MM.1S (cell line): ENCODE data around the gene EEPD1.
"Not testable (repeated sequence)": the region's sequence is repeated elsewhere in the genome, so short reads cannot be mapped to it uniquely, and the experiment has no call there.

Experiments
- DNase-seq: peaks from one replicate; pipeline ENCODE4 v3.0.0-alpha.2; 2015
- H2AFZ ChIP-seq: fragments of 300-600 bp; sonication (generic); 2 replicates; pipeline ENCODE4 v1.6.0; 2016; ENCODE audit warnings: antibody characterized with exemption, low read length
- H3F3A ChIP-seq: fragments of 300-600 bp; sonication (generic); 2 replicates; pipeline ENCODE4 v1.6.1; 2016; ENCODE audit warnings: mild to moderate bottlenecking, antibody characterized with exemption, low read length, moderate library complexity, mixed read lengths; ENCODE audit not compliant: insufficient read depth
- H3K27ac ChIP-seq: fragments of 300-600 bp; sonication (generic); 2 replicates; pipeline ENCODE4 v1.5.1; 2016; ENCODE audit warnings: mild to moderate bottlenecking, low read length
- H3K27me3 ChIP-seq: fragments of 300-600 bp; sonication (generic); replicated peaks from 2 replicates; pipeline ENCODE4 v1.6.0; 2016; ENCODE audit warnings: low read length; ENCODE audit not compliant: insufficient read depth
- H3K36me3 ChIP-seq: fragments of 300-600 bp; sonication (generic); replicated peaks from 2 replicates; pipeline ENCODE4 v1.6.1; 2016; ENCODE audit warnings: mild to moderate bottlenecking, low read length, mixed read lengths; ENCODE audit not compliant: insufficient read depth
- H3K4me1 ChIP-seq: fragments of 300-600 bp; sonication (generic); 2 replicates; pipeline ENCODE4 v1.6.1; 2016; ENCODE audit warnings: low read length, mixed read lengths
- H3K4me2 ChIP-seq: fragments of 300-600 bp; sonication (generic); 2 replicates; pipeline ENCODE4 v1.6.0; 2016; ENCODE audit warnings: low read depth, low read length
- H3K4me3 ChIP-seq: fragments of 300-600 bp; sonication (generic); 2 replicates; pipeline ENCODE4 v1.5.1; 2016; ENCODE audit warnings: low read length, mixed read lengths
- H3K79me2 ChIP-seq: fragments of 300-600 bp; sonication (generic); 2 replicates; pipeline ENCODE4 v1.6.1; 2016; ENCODE audit warnings: mixed run types, low read length, mixed read lengths
- H3K9ac ChIP-seq: fragments of 300-600 bp; sonication (generic); 2 replicates; pipeline ENCODE4 v1.6.1; 2016; ENCODE audit warnings: low read length, mixed read lengths
- H3K9me2 ChIP-seq: fragments of 300-600 bp; sonication (generic); replicated peaks from 2 replicates; pipeline ENCODE4 v1.6.1; 2016; ENCODE audit warnings: mild to moderate bottlenecking, low read length, mixed read lengths; ENCODE audit not compliant: insufficient read depth
- H3K9me3 ChIP-seq: fragments of 300-600 bp; sonication (generic); replicated peaks from 2 replicates; pipeline ENCODE4 v1.6.1; 2016; ENCODE audit warnings: mild to moderate bottlenecking, low read length, mixed read lengths; ENCODE audit not compliant: insufficient read depth
- H4K20me1 ChIP-seq: fragments of 300-600 bp; sonication (generic); 2 replicates; pipeline ENCODE4 v1.6.1; 2016; ENCODE audit warnings: mild to moderate bottlenecking, low read length, moderate library complexity, mixed read lengths; ENCODE audit not compliant: insufficient read depth
- CTCF ChIP-seq: fragments of 300-600 bp; sonication (generic); IDR thresholded peaks from 2 replicates; pipeline ENCODE4 v1.5.1; 2016; ENCODE audit warnings: antibody characterized with exemption, low read length, mixed read lengths
- EZH2 ChIP-seq: fragments of 300-600 bp; sonication (generic); optimal IDR thresholded peaks from 2 replicates; pipeline ENCODE3; 2017; ENCODE audit warnings: low read depth, mild to moderate bottlenecking, antibody characterized with exemption, low read length, mixed read lengths
- EZH2phosphoT487 ChIP-seq: fragments of 300-600 bp; sonication (generic); IDR thresholded peaks from 2 replicates; pipeline ENCODE4 v1.6.1; 2018; ENCODE audit warnings: antibody characterized with exemption, low read length

Gene EEPD1

GRCh38 chr7:36253699-36254098, 100.6 kb downstream of the EEPD1 start:
- Histone ChIP-seq H3K27ac (no peak overlapping the region), H3K27me3 (no peaks in the 10 kb centered on the region), H3F3A (no peaks in the 10 kb centered on the region), H3K4me2 (no peak overlapping the region), H3K36me3 (no peaks in the 10 kb centered on the region), H2AFZ (no peak overlapping the region), H3K4me1 (no peaks in the 10 kb centered on the region), H3K79me2 (no peaks in the 10 kb centered on the region), H4K20me1 (no peaks in the 10 kb centered on the region), H3K4me3 (no peak overlapping the region), H3K9ac (no peak overlapping the region), H3K9me3 (no peaks in the 10 kb centered on the region), H3K9me2 (no peaks in the 10 kb centered on the region)
- DNase-seq = no peak
- TF ChIP-seq EZH2 = no peak
- TF ChIP-seq EZH2phosphoT487 = no peak
- no peak for TF ChIP-seq CTCF

DNA sequence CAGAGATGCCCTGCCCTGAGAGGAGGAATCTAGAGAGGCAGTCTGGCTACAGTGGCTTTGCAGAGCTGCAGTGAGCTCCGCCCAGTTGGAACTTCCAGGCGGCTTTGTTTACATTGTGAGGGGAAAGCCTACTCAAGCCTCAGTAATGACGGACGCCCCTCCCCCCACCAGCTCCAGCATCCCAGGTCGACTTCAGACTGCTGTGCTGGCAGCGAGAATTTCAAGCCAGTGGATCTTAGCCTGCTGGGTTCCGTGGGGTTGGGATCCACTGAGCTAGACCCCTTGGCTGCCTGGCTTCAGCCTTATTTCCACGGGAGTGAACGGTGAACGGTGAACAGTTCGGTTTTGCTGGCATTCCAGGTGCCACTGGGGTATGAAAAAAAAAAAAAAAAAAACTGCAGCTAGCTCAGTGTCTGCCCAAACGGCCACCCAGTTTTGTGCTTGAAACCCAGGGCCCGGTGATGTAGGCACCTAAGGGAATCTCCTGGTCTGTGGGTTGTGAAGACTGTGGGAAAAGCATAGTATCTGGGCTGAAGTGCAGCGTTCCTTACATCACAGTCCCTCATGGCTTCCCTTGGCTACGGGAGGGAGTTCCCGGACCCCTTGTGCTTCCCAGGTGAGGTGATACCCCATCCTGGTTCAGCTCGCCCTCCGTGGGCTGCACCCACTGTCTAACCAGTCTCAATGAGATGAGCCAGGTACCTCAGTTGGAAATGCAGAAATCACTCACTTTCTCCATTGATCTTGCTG, 105.6 kb downstream of the EEPD1 start:
- not testable (repeated sequence) for H3K4me2 ChIP-seq

DNA sequence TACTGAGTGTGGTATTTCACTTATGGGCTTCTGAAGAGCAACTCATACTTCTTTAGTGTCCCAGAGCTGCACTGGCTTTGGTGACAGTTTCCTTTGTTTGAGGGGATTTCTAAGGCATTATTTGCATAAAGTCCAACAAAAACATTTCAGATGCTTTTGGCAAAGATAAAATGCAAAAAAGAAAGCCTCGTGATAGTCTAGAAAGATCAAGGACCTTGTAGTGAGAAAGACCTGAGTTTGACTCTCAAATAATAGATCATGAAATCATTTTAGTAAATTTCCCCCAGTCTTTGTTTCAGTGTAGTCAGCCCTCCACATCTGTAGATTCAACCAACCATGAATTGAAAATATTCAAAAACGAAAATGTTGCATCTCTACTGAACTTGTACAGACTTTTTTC, 107.4 kb downstream of the EEPD1 start:
- no peaks in the 10 kb centered on the region for H3K36me3 ChIP-seq
- no peak for DNase-seq
- H3K9me2 ChIP-seq = no peaks in the 10 kb centered on the region
- no peak overlapping the region for H3K4me2 ChIP-seq
- H4K20me1 ChIP-seq = no peaks in the 10 kb centered on the region
- no peaks in the 10 kb centered on the region for H3F3A ChIP-seq
- H3K27me3 ChIP-seq = no peaks in the 10 kb centered on the region
- no peaks in the 10 kb centered on the region for H3K79me2 ChIP-seq
- no peak overlapping the region for H3K4me3 ChIP-seq
- no peaks in the 10 kb centered on the region for H3K9me3 ChIP-seq
- H3K27ac ChIP-seq = no peak overlapping the region
- H3K4me1 ChIP-seq = no peaks in the 10 kb centered on the region
- H2AFZ ChIP-seq = no peak overlapping the region
- H3K9ac ChIP-seq = no peak overlapping the region
- TF ChIP-seq EZH2 (no peak), CTCF (no peak), EZH2phosphoT487 (no peak)

More for the DNA sequence above, 105.6 kb downstream of the EEPD1 start:
- not testable (repeated sequence) for H3K36me3 ChIP-seq, H3K79me2 ChIP-seq, H2AFZ ChIP-seq, H3K4me1 ChIP-seq, H3K27ac ChIP-seq, H3K4me3 ChIP-seq, H4K20me1 ChIP-seq, DNase-seq, H3K27me3 ChIP-seq, H3K9me3 ChIP-seq, H3K9ac ChIP-seq, H3K9me2 ChIP-seq, H3F3A ChIP-seq

DNA sequence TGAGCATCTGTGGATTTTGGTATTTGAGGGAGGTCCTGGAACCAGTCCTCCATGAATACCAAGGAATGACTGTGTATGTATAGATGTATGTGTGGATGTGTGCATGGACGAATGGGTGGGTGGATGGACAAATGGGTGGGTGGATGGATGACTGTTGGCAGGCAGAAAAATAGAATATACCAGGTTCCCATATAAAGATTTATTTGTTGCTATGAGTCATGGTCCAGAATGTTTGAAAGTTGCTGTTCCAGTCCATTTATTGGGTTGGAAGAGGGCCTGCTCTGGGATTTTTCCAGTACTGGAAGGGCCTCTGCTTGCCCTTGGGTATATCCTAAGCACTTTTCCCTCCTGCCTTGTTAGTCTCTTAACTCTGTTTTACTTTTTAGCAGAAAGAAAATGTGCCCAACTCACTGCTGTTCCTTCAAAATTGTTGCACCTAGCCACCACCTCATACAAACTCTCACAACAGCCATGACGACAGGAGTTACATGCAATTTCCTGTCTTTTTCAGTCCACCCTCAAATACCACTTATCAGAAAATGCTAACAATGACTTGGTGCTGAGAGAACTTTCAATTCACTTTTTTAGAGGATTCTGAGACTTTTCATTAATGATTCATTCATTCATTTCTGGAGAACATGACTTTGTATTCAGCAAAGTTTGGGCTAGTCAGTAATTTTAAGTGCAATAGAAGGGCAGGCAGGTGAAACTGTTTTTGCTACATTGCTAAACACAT, 108.1 kb downstream of the EEPD1 start:
- Histone ChIP-seq H4K20me1 (no peaks in the 10 kb centered on the region), H3K79me2 (no peaks in the 10 kb centered on the region), H3K9me2 (no peaks in the 10 kb centered on the region), H3K9ac (no peak overlapping the region), H3K4me3 (no peak overlapping the region), H3K27ac (no peak overlapping the region), H3K27me3 (no peaks in the 10 kb centered on the region), H3K9me3 (no peaks in the 10 kb centered on the region), H3K36me3 (no peaks in the 10 kb centered on the region), H3K4me1 (no peaks in the 10 kb centered on the region), H3F3A (no peaks in the 10 kb centered on the region), H2AFZ (no peak overlapping the region), H3K4me2 (no peak overlapping the region)
- DNase-seq = no peak
- TF ChIP-seq EZH2phosphoT487 (no peak), CTCF (no peak), EZH2 (no peak)
